HG02610 (cell line): Measurements from ENCODE around the gene IST1.
"Not testable (repeated sequence)": the region's sequence is repeated elsewhere in the genome, so short reads cannot be mapped to it uniquely, and the experiment has no call there.

Experiments used
- ATAC-seq: cut with Tn5 transposase; IDR thresholded peaks from one replicate; pipeline ENCODE4 v1.9.1; 2021; ENCODE audit warnings: mild to moderate bottlenecking, moderate library complexity; ENCODE audit not compliant: unreplicated experiment

Gene IST1

GRCh38 chr16:71880176-71880575 is 15.2 kb upstream of the IST1 start:
- ATAC-seq = no peak

- ATAC-seq = peak; percentile 40
These were observed 12.7 kb upstream of the IST1 start for GRCh38 chr16:71882505-71883167.

- ATAC-seq = peak; percentile 33
These were observed 12.0 kb upstream of the IST1 start for GRCh38 chr16:71883168-71883848.

GRCh38 chr16:71883849-71884638 is 11.3 kb upstream of the IST1 start, which contains the start of gene ZNF821:
TSS of gene ZNF821 (minus strand) at chr16:71884182. CDS start at chr16:71879946, 4,236 bp downstream.
- peak; percentile 44 for ATAC-seq

GRCh38 chr16:71885261-71885650 is 10.1 kb upstream of the IST1 start:
- no peak for ATAC-seq

GRCh38 chr16:71889147-71889546 is 6.2 kb upstream of the IST1 start:
- ATAC-seq = no peak

- no peak for ATAC-seq
These were observed 1.5 kb upstream of the IST1 start for GRCh38 chr16:71893888-71894228.

- ATAC-seq = peak; percentile 8
These were observed 956 bp upstream of the IST1 start for GRCh38 chr16:71894229-71894920.

GRCh38 chr16:71895679-71896365 is 491 bp downstream of the IST1 start:
- ATAC-seq = peak; percentile 22

GRCh38 chr16:71896764-71897368 is 1.5 kb downstream of the IST1 start:
- ATAC-seq = no peak

- ATAC-seq = no peak
These were observed 3.8 kb downstream of the IST1 start for GRCh38 chr16:71899171-71899570.

- no peak for ATAC-seq
These were observed 7.5 kb downstream of the IST1 start for GRCh38 chr16:71902656-71903365.

GRCh38 chr16:71903608-71904007 is 8.3 kb downstream of the IST1 start:
- no peak for ATAC-seq

GRCh38 chr16:71904239-71904638 is 8.9 kb downstream of the IST1 start:
- ATAC-seq = no peak

- not testable (repeated sequence) for ATAC-seq
These were observed 10.4 kb downstream of the IST1 start for GRCh38 chr16:71905765-71906164.

- ATAC-seq = no peak
These were observed 15.8 kb downstream of the IST1 start for GRCh38 chr16:71911121-71911520.

GRCh38 chr16:71912534-71913275 is 17.4 kb downstream of the IST1 start:
- ATAC-seq = no peak

- no peak for ATAC-seq
These were observed 19.5 kb downstream of the IST1 start for GRCh38 chr16:71914802-71915201.

GRCh38 chr16:71915350-71915749 is 20.0 kb downstream of the IST1 start:
- ATAC-seq = no peak
